ENCODE results near the gene FOXJ3. TPM values are rescaled to one million over a fixed set of nuclear protein-coding genes. Genes with fewer than 3 reads are reported as not detected.

Gene FOXJ3
- total and polyA plus RNA-seq, 8 donors, result 6.8 to 25.5 (median 20.2) TPM

- Histone ChIP-seq H3K9me3 (no peaks in the 10 kb centered on the region), H3K36me3 (no peaks in the 10 kb centered on the region), H3K27ac (peak overlapping the region; percentile 81 to 96 (median 90)), H3K4me3 (peak overlapping the region; percentile 84 to 99 (median 96)), H3K27me3 (no peaks in the 10 kb centered on the region), H3K4me1 (peaks cover 38 to 48% (median 48%) of the 10 kb centered on the region in 3 donors)
- DNase-seq (peak in 1 of 6 donors; percentile 31), ATAC-seq (peak; percentile 11 to 46 (median 23)), FAIRE-seq (no peak)
- TF ChIP-seq CTCF (IDR thresholded peaks at IDR 0.05), result no peak
- 2% methylated on average over 9 of the region's 9 CpGs for WGBS, 2 donors
- intact Hi-C loops (cut with DNase I), result loop anchor here in 1 of 3 donors (10.0 kb wide), 1 partner anchor 161 kb away; no protein-coding TSS in a partner anchor
These were observed 929 bp upstream of the FOXJ3 start for GRCh38 chr1:42335809-42336518.

- Histone ChIP-seq H3K9me3 (no peaks in the 10 kb centered on the region), H3K27ac (peak overlapping the region; percentile 81 to 96 (median 90)), H3K36me3 (no peaks in the 10 kb centered on the region), H3K4me3 (peak overlapping the region; percentile 84 to 99 (median 96)), H3K27me3 (no peaks in the 10 kb centered on the region), H3K4me1 (peaks cover 26 to 37% (median 36%) of the 10 kb centered on the region in 3 donors)
- ATAC-seq, result peak; percentile 46 to 66 (median 51)
- peak in 4 of 6 donors; percentile 35 to 84 (median 60) for DNase-seq
- TF ChIP-seq CTCF (IDR thresholded peaks at IDR 0.05), result no peak
- intact Hi-C loops (cut with DNase I), result loop anchor here in 1 of 3 donors (10.0 kb wide), 1 partner anchor 160 kb away; no protein-coding TSS in a partner anchor
- WGBS, 2 donors, result 0 to 1% methylated on average over 44 to 58 of the region's 58 CpGs
- no peak for FAIRE-seq
These were observed 590 bp downstream of the FOXJ3 start for GRCh38 chr1:42334240-42335049.

GRCh38 chr1:42333662-42334239 lies 1.3 kb downstream of the FOXJ3 start:
- Histone ChIP-seq H3K4me1 (peaks cover 26 to 31% (median 30%) of the 10 kb centered on the region in 3 donors), H3K27ac (peak overlapping the region in 2 of 4 donors; percentile 81 to 96), H3K4me3 (peak overlapping the region; percentile 84 to 99 (median 96)), H3K36me3 (no peaks in the 10 kb centered on the region), H3K27me3 (no peaks in the 10 kb centered on the region), H3K9me3 (no peaks in the 10 kb centered on the region)
- ATAC-seq (no peak), DNase-seq (no peak), FAIRE-seq (no peak)
- 1 to 5% methylated on average over 6 of the region's 6 CpGs for WGBS, 2 donors
- intact Hi-C loops (cut with DNase I), result loop anchor here in 1 of 3 donors (10.0 kb wide), 1 partner anchor 159 kb away; no protein-coding TSS in a partner anchor
- TF ChIP-seq CTCF (IDR thresholded peaks at IDR 0.05), result no peak

- no peak for TF ChIP-seq CTCF (IDR thresholded peaks at IDR 0.05)
- H3K4me3 ChIP-seq, result no peak overlapping the region
- H3K27me3 ChIP-seq, result no peaks in the 10 kb centered on the region
- H3K9me3 ChIP-seq, result no peaks in the 10 kb centered on the region
- DNase-seq (no peak), ATAC-seq (no peak), FAIRE-seq (no peak)
- peaks cover 20 to 24% (median 24%) of the 10 kb centered on the region in 3 donors for H3K4me1 ChIP-seq
- 44 to 58% methylated on average over 6 of the region's 6 CpGs for WGBS, 2 donors
- H3K27ac ChIP-seq, result no peak overlapping the region
- intact Hi-C loops (cut with DNase I), result loop anchor here in 1 of 3 donors (10.0 kb wide), 1 partner anchor 158 kb away; no protein-coding TSS in a partner anchor
- no peaks in the 10 kb centered on the region for H3K36me3 ChIP-seq
These were observed 2.2 kb downstream of the FOXJ3 start for GRCh38 chr1:42332877-42333276.
